GM12801 (cell line): ENCODE data around the gene PIK3CB.

Experiments used
- TF ChIP-seq, protein P1 (sequence below): IDR thresholded peaks from one replicate; pipeline ENCODE4 v1.5.1; 2011; ENCODE audit warnings: control low read depth; ENCODE audit not compliant: insufficient read length; ENCODE audit errors: extremely low read depth

PIK3CB gene

DNA sequence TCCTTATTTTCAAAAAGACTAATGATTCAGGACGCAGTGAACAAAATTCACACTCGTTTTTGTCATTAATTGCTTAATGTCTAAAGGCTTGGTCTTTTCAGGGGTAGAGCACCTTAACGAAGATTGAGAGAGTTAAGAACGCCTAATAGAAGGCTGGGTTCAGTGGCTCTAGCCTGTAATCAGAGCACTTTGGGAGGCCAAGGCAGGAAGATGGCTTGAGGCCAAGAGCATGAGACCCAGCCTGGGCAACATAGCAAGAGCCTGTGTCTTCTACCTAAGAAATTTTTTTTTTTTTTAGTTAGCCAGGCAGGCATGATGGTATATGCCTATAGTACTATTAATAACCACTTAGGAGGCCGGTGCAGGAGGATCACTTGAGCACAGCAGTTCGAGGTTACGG is 7.5 kb downstream of the PIK3CB start:
- TF ChIP-seq, protein P1, sequence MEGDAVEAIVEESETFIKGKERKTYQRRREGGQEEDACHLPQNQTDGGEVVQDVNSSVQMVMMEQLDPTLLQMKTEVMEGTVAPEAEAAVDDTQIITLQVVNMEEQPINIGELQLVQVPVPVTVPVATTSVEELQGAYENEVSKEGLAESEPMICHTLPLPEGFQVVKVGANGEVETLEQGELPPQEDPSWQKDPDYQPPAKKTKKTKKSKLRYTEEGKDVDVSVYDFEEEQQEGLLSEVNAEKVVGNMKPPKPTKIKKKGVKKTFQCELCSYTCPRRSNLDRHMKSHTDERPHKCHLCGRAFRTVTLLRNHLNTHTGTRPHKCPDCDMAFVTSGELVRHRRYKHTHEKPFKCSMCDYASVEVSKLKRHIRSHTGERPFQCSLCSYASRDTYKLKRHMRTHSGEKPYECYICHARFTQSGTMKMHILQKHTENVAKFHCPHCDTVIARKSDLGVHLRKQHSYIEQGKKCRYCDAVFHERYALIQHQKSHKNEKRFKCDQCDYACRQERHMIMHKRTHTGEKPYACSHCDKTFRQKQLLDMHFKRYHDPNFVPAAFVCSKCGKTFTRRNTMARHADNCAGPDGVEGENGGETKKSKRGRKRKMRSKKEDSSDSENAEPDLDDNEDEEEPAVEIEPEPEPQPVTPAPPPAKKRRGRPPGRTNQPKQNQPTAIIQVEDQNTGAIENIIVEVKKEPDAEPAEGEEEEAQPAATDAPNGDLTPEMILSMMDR = no peak

DNA sequence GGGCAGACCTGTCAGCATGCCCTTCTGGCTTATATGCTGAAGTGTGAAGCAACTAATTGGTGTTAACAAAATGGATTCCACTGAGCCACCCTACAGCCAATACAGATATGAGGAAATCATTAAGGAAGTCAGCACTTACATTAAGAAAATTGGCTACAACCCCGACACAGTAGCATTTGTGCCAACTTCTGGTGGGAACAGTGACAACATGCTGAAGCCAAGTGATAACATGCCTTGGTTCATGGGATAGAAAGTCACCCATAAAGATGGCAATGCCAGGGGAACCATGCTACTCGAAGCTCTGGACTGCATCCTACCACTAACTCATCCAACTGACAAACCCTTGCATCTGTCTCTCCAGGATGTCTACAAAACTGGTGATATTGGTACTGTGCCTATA is 9.4 kb downstream of the PIK3CB start:
- TF ChIP-seq, protein P1 = no peak

DNA sequence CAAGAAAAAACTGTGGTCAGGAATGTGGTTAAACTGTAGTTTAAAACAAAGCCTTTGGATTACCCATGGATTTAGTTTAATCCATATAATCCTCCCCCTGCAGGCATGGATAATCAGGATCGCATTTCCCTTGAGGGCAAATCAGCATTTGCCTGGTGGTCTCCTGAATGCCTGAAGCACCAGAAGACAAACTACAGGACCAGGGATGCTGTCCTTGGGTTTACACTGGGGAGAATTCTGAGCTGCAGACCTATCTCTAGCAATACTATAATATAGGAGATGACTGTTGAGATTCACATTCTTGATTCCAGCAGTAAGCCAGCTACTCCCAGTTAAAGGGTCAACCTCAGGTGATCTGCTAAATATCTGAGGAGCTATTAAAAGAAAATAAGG is 10.6 kb downstream of the PIK3CB start:
- TF ChIP-seq, protein P1 = no peak

DNA sequence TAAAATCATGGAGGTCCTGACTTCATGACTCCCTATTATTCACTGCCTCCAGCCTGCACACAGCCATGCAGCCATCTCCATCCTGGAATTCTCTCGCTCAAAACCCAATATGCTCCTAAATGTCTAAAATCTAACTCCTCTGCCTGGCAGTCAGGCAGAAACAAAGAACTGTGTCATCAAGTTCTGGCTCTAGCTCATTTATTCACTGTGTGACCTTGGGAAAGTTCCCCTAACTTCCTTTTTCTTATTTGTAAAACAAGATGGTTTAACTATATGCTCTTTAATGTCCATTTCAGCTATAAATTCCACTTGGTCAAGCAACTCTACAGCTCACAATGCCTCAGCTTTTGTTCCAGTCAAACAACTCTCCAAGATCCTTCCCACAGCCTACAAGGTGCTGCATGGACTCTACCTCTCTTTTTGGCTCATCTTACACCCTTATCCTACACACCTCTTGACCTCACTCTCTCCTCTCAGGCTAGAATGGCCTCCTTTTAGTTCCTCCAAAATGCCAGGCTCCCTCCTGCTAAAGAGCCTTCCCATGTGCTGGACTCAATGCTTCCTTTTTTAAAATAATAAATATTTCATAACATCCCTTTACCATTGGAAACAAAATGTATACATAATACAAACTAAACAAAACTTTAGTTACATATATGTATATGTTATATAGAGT is 16.4 kb downstream of the PIK3CB start:
- TF ChIP-seq, protein P1 = no peak

DNA sequence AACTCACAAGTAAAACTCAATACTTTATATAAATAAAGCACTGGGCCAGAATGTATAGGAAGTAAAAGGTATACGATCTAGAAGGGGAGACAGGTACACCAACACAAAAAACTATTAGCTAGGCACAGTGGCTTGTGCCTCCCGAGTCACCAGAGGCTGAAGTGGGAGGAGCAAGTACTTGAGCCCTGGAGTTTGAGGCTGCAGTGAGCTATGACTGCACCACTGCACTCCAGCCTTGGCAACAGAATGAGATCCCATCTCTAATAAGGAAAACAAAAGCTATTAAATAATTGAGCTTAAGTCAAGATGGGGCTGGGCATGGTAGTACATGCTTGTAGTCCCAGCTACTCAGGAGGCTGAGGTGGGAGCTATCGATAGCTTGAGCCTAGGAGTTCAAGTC is 17.0 kb downstream of the PIK3CB start:
- TF ChIP-seq, protein P1 = no peak

DNA sequence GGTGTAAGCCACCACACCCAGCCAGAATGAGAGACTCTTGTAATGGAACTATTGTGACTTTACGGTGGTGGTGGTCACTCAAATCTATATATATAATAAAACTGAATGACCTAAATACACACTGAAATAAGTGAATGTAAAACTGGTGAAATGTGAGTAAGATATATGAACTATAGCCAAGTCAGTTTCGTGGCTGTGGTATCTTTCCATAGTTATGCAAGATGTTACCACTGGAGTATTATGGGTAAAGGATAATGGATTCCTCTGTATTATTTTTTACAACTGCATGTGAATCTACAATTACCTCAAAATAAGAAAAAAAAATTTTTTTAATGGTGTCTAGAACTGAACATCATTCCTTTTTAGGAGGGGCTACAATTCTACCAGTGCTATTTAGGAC is 21.9 kb downstream of the PIK3CB start:
- TF ChIP-seq, protein P1 = no peak

DNA sequence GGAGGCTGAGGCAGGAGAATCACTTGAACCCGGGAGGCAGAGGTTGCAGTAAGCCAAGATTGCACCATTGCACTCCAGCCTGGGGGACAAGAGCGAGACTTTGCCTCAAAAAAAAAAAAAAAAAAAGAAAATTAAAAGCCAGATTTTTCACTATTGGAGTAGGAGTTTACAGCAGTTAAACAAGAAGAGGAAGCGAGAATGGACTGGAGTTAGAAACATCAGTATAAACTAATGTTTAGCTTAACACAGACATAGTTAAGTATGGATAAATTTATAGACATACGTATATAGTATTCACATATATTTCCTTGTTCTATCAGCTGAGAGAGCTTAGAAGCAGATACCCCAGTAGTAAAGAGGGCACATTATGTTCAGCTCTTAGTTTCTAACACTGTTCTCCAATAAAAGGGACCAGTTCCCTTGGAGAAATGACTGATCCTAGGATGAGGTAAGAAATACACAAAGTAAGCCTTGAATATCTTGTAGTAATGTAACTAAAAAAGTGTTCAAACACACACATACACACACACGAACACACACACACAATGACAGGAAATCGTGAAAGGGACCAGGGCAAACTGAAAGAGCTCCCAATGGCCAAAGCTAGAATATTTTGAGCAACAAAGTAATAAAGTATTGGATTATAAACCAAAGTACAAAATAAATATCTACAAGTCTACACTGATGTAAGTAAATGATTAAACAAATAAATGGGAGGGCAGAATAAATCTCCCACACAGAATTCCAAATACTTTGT is 25.1 kb downstream of the PIK3CB start:
- TF ChIP-seq, protein P1 = no peak
